ENCODE measurements around the gene MAGI1.

DNA sequence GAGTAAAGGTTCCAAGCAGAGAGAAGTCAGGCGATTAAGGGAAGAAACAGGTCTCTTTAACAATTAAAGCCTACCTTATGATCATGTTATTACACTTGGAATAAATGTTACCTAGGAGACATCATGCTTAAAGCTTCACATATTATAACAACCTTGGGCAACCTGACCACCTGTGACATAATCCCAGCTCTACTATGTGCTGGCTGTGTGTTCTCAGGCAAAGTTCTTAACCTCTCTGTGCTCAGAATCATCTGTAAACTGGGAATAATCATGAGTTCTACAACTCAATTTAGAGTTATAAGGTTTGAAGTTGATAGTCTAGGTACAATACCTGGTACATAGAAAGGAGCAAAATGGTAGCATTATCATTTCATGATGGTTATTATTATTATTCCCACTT, 159.3 kb downstream of the MAGI1 start:
- TF ChIP-seq CTCF (IDR thresholded peaks at IDR 0.05; ENCODE audit: insufficient read depth, low read length, poor library complexity, severe bottlenecking) = no peak
- TF ChIP-seq EZH2phosphoT487 (conservative IDR thresholded peaks at IDR 0.05; ENCODE audit: low read length) = no peak
